HepG2 (cell line): ENCODE measurements around the gene TCFL5. TPM values are rescaled to one million over a fixed set of nuclear protein-coding genes. Genes with fewer than 3 reads are reported as not detected.

ENCODE experiments used
- AGO2 ChIP-seq: fragments of 200-400 bp; formaldehyde crosslinking; optimal IDR thresholded peaks from 2 replicates; pipeline ENCODE3; 2017; ENCODE audit warnings: mild to moderate bottlenecking, low read depth, low read length, moderate library complexity
- AHR ChIP-seq: IDR thresholded peaks from 2 replicates; pipeline ENCODE4 v1.6.1; 2018; ENCODE audit warnings: missing genetic modification reagents, missing compliant biosample characterization
- CBFB ChIP-seq: sonication (generic); formaldehyde crosslinking; IDR thresholded peaks from 2 replicates; pipeline ENCODE4 v1.4.0; 2020; ENCODE audit warnings: missing genetic modification reagents
- CBX5 ChIP-seq: sonication (generic); formaldehyde crosslinking; IDR thresholded peaks from 2 replicates; pipeline ENCODE4 v1.4.0; 2020; ENCODE audit warnings: missing genetic modification reagents, borderline replicate concordance
- CREM ChIP-seq, 2 experiments: sonication (generic) in 1 of 2; formaldehyde crosslinking in 1 of 2; IDR thresholded peaks; 2 replicates each; pipeline versions ENCODE4 v1.4.0 to v1.6.1; 2016 to 2020; ENCODE audit warnings: antibody characterized with exemption in 1 of 2, mild to moderate bottlenecking in 1 of 2, missing genetic modification reagents in 1 of 2
- EP300 ChIP-seq, 3 experiments: sonication (generic) in 1 of 3; formaldehyde crosslinking in 1 of 3; IDR thresholded peaks; 2 replicates each; pipeline versions ENCODE4 v1.5.1 to v1.6.1; 2011 to 2020; ENCODE audit warnings: low read depth in 2 of 3, low read length in 2 of 3, borderline replicate concordance in 1 of 3, improper control_type of control experiment in 1 of 3, mild to moderate bottlenecking in 1 of 3, missing genetic modification reagents in 1 of 3, moderate library complexity in 1 of 3
- HNRNPH1 ChIP-seq: fragments of 200-400 bp; formaldehyde crosslinking; optimal IDR thresholded peaks from 2 replicates; pipeline ENCODE3; 2017; ENCODE audit warnings: mild to moderate bottlenecking, low read depth, low read length
- KDM2A ChIP-seq: sonication (generic); formaldehyde crosslinking; IDR thresholded peaks from 2 replicates; pipeline ENCODE4 v1.4.0; 2020; ENCODE audit warnings: low read depth, missing genetic modification reagents, borderline replicate concordance
- KLF9 ChIP-seq: IDR thresholded peaks from 2 replicates; pipeline ENCODE4 v1.6.1; 2016; ENCODE audit warnings: low read depth
- PHF20 ChIP-seq: sonication (generic); formaldehyde crosslinking; IDR thresholded peaks from 2 replicates; pipeline ENCODE4 v1.5.0; 2020; ENCODE audit warnings: mild to moderate bottlenecking, missing genetic modification reagents
- PHF21A ChIP-seq: sonication (generic); formaldehyde crosslinking; IDR thresholded peaks from 2 replicates; pipeline ENCODE4 v1.5.0; 2020; ENCODE audit warnings: mild to moderate bottlenecking, missing genetic modification reagents
- RBM22 ChIP-seq: fragments of 200-400 bp; formaldehyde crosslinking; optimal IDR thresholded peaks from 2 replicates; pipeline ENCODE3; 2017; ENCODE audit warnings: mild to moderate bottlenecking, low read length, moderate library complexity
- SIN3B ChIP-seq: fragments of 150-350 bp; IDR thresholded peaks from 2 replicates; pipeline ENCODE4 v1.6.1; 2014; ENCODE audit warnings: low read length
- ZBTB7A ChIP-seq: sonication (generic); formaldehyde crosslinking; IDR thresholded peaks from 2 replicates; pipeline ENCODE4 v1.8.0; 2022; ENCODE audit warnings: mild to moderate bottlenecking, missing genetic modification reagents
- ZNF143 ChIP-seq: sonication (generic); formaldehyde crosslinking; IDR thresholded peaks from 2 replicates; pipeline ENCODE4 v1.4.0; 2020; ENCODE audit warnings: missing genetic modification reagents
- ZNF282 ChIP-seq: fragments of 450-650 bp; IDR thresholded peaks from 2 replicates; pipeline ENCODE4 v1.6.1; 2018; ENCODE audit not compliant: partially characterized antibody
- ZNF558 ChIP-seq: sonication (generic); formaldehyde crosslinking; IDR thresholded peaks from 2 replicates; pipeline ENCODE4 v1.9.0; 2022; ENCODE audit warnings: mild to moderate bottlenecking, missing genetic modification reagents, borderline replicate concordance
- ZNF674 ChIP-seq: sonication (generic); formaldehyde crosslinking; IDR thresholded peaks from 2 replicates; pipeline ENCODE4 v1.5.0; 2020; ENCODE audit warnings: low read depth, mild to moderate bottlenecking, missing genetic modification reagents
- ZNF737 ChIP-seq: sonication (generic); formaldehyde crosslinking; IDR thresholded peaks from 2 replicates; pipeline ENCODE4 v1.5.0; 2020; ENCODE audit warnings: missing genetic modification reagents, mild to moderate bottlenecking, borderline replicate concordance
- ZNF776 ChIP-seq: sonication (generic); formaldehyde crosslinking; IDR thresholded peaks from 2 replicates; pipeline ENCODE4 v1.4.0; 2020; ENCODE audit warnings: mild to moderate bottlenecking, missing genetic modification reagents
- ZNF83 ChIP-seq: sonication (generic); formaldehyde crosslinking; IDR thresholded peaks from 2 replicates; pipeline ENCODE4 v1.4.0; 2020; ENCODE audit warnings: missing genetic modification reagents, mild to moderate bottlenecking, borderline replicate concordance
- ZSCAN30 ChIP-seq: sonication (generic); formaldehyde crosslinking; IDR thresholded peaks from 2 replicates; pipeline ENCODE4 v1.5.0; 2020; ENCODE audit warnings: mild to moderate bottlenecking, missing genetic modification reagents
- polyA plus RNA-seq, 8 experiments: library from polyadenylated mRNA; depleted of rRNA in 3 of 8; stranded (reverse) in 7 of 8; unstranded in 1 of 8; fragments of >200 nt; fragmentation: Illumina TruSeq in 4 of 8; extraction: Trizol in 4 of 8; gene quantifications; 2 replicates each; pipeline versions ENCODE4 v1.2.1 to v1.2.3, GENCODE V29; 2011 to 2016; ENCODE audit warnings: low read depth in 4 of 8, missing spikeins in 1 of 8, mixed read lengths in 1 of 8; ENCODE audit not compliant: insufficient read depth in 1 of 8
- total RNA-seq, 5 experiments: library from RNA; depleted of rRNA; stranded (reverse); fragments of >200 nt; fragmentation: Illumina TruSeq; extraction: Trizol; gene quantifications; 2 replicates each; pipeline ENCODE4 v1.2.3, GENCODE V29; 2016; ENCODE audit warnings: low read depth in 1 of 5
- TF ChIP-seq, protein P1 (sequence below): sonication (generic); formaldehyde crosslinking; IDR thresholded peaks from 2 replicates; pipeline ENCODE4 v1.5.0; 2020; ENCODE audit warnings: mild to moderate bottlenecking, missing genetic modification reagents
- TF ChIP-seq, protein P2 (sequence below): sonication (generic); formaldehyde crosslinking; IDR thresholded peaks from 2 replicates; pipeline ENCODE4 v1.8.0; 2022; ENCODE audit warnings: missing genetic modification reagents, mild to moderate bottlenecking, moderate library complexity, borderline replicate concordance

TCFL5 gene
- total and polyA plus RNA-seq, 2 of the 13 experiments (the other 11 are each of a cell fraction or from before 2014, with no cell fraction given), result 14.8 to 20.0 TPM

DNA sequence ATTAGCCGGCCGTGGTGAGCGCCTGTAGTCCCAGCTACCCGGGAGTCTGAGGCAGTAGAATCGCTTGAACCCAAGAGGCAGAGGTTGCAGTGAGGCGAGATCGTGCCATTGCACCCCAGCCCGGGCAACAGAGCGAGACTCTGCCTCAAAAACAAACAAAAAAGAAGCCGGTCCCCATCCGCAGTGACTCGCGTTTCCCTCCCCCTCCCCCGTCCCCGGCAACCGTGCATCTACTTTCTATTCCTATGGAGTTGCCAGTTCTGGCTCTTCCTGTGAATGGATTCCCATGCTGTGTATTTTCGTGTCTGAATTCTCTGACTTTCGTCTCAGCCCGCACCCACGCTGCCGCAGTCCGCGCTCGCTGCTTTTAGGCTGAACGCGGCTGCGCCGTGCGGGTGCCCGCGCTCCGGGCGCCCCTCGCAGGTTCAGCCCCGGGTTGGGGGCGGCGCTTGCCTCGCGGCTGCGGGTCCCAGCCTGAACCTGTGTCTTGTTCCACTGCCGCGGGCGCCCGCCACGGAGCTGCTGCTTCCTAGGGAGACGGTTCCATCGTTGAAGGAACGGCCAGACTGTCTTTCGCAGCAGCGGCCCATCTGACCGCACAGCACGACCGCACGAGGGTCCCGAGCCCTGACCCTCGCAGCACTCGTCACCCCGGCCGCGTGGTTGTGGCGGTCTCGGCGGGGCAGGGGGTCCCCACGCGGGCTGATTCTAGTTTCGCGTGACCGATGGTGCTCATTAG, 66.4 kb downstream of the TCFL5 start (continued):
- TF ChIP-seq ZNF558 (CRISPR knock-in tag) (peak; percentile 78; the same call in 1 of the 2 replicates), ZNF83 (peak; percentile 6; the same call in 1 of the 2 replicates), PHF20 (CRISPR knock-in tag) (no peak), SIN3B (no peak), EP300 (IDR thresholded peaks at IDR 0.05; ENCODE audit: low read depth in 2 of 2, low read length in 2 of 2) (no peak), EP300 (CRISPR knock-in tag; IDR thresholded peaks at IDR 0.05; ENCODE audit: borderline replicate concordance) (peak; percentile 34; the same call in 1 of the 2 replicates), ZNF143 (CRISPR knock-in tag) (0 out of 2 replicates have a peak, but pooled peaks have one; percentile 42), ZNF776 (CRISPR knock-in tag) (0 out of 2 replicates have a peak, but pooled peaks have one; percentile 51), HNRNPH1 (no peak), ZNF282 (no peak), ZSCAN30 (CRISPR knock-in tag) (peak; percentile 32; the same call in 1 of the 2 replicates), CREM (IDR thresholded peaks at IDR 0.05) (0 out of 2 replicates have a peak, but pooled peaks have one; percentile 3), CREM (CRISPR knock-in tag; IDR thresholded peaks at IDR 0.05) (no peak), ZNF737 (CRISPR knock-in tag) (peak; percentile 80; the same call in 1 of the 2 replicates), PHF21A (CRISPR knock-in tag) (peak; percentile 65), ZNF674 (CRISPR knock-in tag) (0 out of 2 replicates have a peak, but pooled peaks have one; percentile 76), AHR (CRISPR knock-in tag) (no peak; the same call in 1 of the 2 replicates), KDM2A (CRISPR knock-in tag) (0 out of 2 replicates have a peak, but pooled peaks have one; percentile 49), CBFB (peak; percentile 55; the same call in 1 of the 2 replicates), AGO2 (peak; percentile 87), CBX5 (CRISPR knock-in tag) (peak; percentile 17; the same call in 1 of the 2 replicates), ZBTB7A (CRISPR knock-in tag) (peak; percentile 96), RBM22 (peak; percentile 57), KLF9 (CRISPR knock-in tag) (0 out of 2 replicates have a peak, but pooled peaks have one; percentile 36)
- TF ChIP-seq, protein P1, sequence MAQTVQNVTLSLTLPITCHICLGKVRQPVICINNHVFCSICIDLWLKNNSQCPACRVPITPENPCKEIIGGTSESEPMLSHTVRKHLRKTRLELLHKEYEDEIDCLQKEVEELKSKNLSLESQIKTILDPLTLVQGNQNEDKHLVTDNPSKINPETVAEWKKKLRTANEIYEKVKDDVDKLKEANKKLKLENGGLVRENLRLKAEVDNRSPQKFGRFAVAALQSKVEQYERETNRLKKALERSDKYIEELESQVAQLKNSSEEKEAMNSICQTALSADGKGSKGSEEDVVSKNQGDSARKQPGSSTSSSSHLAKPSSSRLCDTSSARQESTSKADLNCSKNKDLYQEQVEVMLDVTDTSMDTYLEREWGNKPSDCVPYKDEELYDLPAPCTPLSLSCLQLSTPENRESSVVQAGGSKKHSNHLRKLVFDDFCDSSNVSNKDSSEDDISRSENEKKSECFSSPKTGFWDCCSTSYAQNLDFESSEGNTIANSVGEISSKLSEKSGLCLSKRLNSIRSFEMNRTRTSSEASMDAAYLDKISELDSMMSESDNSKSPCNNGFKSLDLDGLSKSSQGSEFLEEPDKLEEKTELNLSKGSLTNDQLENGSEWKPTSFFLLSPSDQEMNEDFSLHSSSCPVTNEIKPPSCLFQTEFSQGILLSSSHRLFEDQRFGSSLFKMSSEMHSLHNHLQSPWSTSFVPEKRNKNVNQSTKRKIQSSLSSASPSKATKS, result 0 out of 2 replicates have a peak, but pooled peaks have one; percentile 65
- TF ChIP-seq, protein P2, sequence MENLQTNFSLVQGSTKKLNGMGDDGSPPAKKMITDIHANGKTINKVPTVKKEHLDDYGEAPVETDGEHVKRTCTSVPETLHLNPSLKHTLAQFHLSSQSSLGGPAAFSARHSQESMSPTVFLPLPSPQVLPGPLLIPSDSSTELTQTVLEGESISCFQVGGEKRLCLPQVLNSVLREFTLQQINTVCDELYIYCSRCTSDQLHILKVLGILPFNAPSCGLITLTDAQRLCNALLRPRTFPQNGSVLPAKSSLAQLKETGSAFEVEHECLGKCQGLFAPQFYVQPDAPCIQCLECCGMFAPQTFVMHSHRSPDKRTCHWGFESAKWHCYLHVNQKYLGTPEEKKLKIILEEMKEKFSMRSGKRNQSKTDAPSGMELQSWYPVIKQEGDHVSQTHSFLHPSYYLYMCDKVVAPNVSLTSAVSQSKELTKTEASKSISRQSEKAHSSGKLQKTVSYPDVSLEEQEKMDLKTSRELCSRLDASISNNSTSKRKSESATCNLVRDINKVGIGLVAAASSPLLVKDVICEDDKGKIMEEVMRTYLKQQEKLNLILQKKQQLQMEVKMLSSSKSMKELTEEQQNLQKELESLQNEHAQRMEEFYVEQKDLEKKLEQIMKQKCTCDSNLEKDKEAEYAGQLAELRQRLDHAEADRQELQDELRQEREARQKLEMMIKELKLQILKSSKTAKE (CRISPR knock-in tag), result 0 out of 2 replicates have a peak, but pooled peaks have one; percentile 15
